Mucosa of descending colon (tissue), 3 donors: Measurements from ENCODE around the gene SOX13. TPM values are rescaled to one million over a fixed set of nuclear protein-coding genes. Genes with fewer than 3 reads are reported as not detected.

Experiments used
- ATAC-seq: fragments of 200-7000 bp; cut with Tn5 transposase; one replicate; pipeline ENCODE4 v1.9.1; 2020; ENCODE audit warnings: mild to moderate bottlenecking, moderate library complexity
- DNase-seq, 3 donors: peaks; one replicate each; pipeline ENCODE4 v3.0.0-alpha.2; 2020
- H3K36me3 ChIP-seq: fragments of 200-600 bp; one replicate; pipeline ENCODE4 v1.8.0; 2021; ENCODE audit warnings: low read depth, mild to moderate bottlenecking
- H3K4me1 ChIP-seq: fragments of 200-600 bp; one replicate; pipeline ENCODE4 v1.8.0; 2021; ENCODE audit warnings: low read depth, mild to moderate bottlenecking
- H3K4me3 ChIP-seq: fragments of 200-600 bp; one replicate; pipeline ENCODE4 v1.8.0; 2021; ENCODE audit warnings: mild to moderate bottlenecking
- H3K9me3 ChIP-seq: fragments of 200-600 bp; one replicate; pipeline ENCODE4 v1.8.0; 2021; ENCODE audit warnings: mild to moderate bottlenecking
- intact Hi-C, 2 donors: fragments of 100-400 bp; cut with DNase I in 1 of 2; cut with micrococcal nuclease in 1 of 2; formaldehyde crosslinking; loops; one replicate each; pipeline versions ENCODE4 v1.11.0 to v1.11.1; 2022; cut with DNase I, micrococcal nuclease
- total RNA-seq, 3 donors: library from RNA; stranded (reverse); fragmentation: NEBNext Ultra II Directional in 2 of 3; extraction: Animal tissue kit (Norgen Biotek cat#: 25700) in 2 of 3; gene quantifications; one replicate each; pipeline versions ENCODE4 v1.2.1 to v1.2.4, GENCODE V29; 2021 to 2023
- TF ChIP-seq, protein P1 (sequence below): fragments of 200-600 bp; IDR thresholded peaks from one replicate; pipeline ENCODE4 v1.8.0; 2022; ENCODE audit warnings: antibody characterized with exemption, mild to moderate bottlenecking
- donor health status: DM: no; HTN: no; CAD: no; lungs with moderate emphysema.
- donor health status: DM: no; HTN: no; CAD: no.
- donor health status: DM: no; HTN: yes; CAD: no.

SOX13 gene
- total RNA-seq, 3 donors from 2014 or later, result 39.8 to 69.2 (median 40.7) TPM

DNA sequence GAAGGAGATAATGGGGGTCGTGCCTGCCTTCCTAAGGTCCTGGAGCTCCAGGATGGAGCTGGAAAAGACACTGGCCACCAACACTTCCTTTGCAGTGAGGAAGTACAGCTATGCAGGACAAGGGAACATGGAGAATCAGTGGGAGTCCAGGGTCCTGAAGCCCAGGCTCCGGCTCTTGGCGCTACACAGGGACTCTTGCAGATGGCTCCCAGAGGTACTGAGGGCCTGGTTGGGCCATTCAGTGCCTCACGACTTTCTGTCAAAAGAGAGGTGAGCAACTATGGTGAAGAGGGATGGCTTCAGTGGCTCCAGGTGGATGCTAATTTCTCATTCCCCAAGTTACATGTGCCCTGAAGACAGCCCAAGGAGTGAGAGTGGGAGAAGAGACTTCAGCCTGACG is 80.8 kb downstream of the SOX13 start:
- H3K4me1 ChIP-seq, result peaks cover 9% of the 10 kb centered on the region
- no peaks in the 10 kb centered on the region for H3K9me3 ChIP-seq
- TF ChIP-seq, protein P1, sequence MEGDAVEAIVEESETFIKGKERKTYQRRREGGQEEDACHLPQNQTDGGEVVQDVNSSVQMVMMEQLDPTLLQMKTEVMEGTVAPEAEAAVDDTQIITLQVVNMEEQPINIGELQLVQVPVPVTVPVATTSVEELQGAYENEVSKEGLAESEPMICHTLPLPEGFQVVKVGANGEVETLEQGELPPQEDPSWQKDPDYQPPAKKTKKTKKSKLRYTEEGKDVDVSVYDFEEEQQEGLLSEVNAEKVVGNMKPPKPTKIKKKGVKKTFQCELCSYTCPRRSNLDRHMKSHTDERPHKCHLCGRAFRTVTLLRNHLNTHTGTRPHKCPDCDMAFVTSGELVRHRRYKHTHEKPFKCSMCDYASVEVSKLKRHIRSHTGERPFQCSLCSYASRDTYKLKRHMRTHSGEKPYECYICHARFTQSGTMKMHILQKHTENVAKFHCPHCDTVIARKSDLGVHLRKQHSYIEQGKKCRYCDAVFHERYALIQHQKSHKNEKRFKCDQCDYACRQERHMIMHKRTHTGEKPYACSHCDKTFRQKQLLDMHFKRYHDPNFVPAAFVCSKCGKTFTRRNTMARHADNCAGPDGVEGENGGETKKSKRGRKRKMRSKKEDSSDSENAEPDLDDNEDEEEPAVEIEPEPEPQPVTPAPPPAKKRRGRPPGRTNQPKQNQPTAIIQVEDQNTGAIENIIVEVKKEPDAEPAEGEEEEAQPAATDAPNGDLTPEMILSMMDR, result no peak
- H3K36me3 ChIP-seq, result no peaks in the 10 kb centered on the region
- intact Hi-C loops, result no loop called here
- DNase-seq, result no peak
- ATAC-seq, result no peak
- no peak overlapping the region for H3K4me3 ChIP-seq

DNA sequence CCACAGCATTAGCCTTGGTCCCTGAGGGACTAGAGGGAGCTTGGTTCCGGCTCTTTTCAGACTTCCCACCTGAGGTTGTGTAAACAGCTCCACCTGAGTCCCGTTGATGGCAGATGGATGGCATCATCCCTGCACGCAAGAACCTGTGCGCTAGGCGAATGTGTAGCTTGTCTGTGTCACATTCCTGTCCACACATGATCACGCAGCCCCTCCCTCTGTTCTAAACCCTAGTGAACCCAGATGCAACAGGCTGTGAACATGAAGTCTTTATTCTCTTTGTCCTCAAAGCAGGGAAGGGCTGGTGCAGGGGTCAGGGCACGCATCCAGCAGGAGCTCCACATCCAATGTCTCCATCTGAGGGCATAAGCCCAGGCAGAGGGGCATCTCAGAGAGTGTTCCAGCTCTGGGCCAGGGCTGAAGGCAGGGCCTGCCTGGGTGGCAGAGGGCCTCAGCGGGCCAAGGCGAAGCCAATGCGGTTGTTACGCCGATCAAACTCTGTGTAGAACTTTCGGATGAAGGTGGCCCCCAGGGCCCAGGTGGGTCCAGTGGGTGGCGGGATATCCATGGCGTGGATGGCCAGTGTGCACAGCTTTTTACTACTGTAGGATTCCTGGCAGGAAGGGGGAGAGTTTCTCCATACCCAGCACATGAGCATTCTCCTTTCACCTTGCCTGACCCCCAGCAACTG is 81.8 kb downstream of the SOX13 start:
- H3K9me3 ChIP-seq, result no peaks in the 10 kb centered on the region
- no peak for DNase-seq
- no peak overlapping the region for H3K4me3 ChIP-seq
- peaks cover 9% of the 10 kb centered on the region for H3K4me1 ChIP-seq
- intact Hi-C loops, result no loop called here
- TF ChIP-seq, protein P1, result no peak
- no peaks in the 10 kb centered on the region for H3K36me3 ChIP-seq
- ATAC-seq, result no peak

DNA sequence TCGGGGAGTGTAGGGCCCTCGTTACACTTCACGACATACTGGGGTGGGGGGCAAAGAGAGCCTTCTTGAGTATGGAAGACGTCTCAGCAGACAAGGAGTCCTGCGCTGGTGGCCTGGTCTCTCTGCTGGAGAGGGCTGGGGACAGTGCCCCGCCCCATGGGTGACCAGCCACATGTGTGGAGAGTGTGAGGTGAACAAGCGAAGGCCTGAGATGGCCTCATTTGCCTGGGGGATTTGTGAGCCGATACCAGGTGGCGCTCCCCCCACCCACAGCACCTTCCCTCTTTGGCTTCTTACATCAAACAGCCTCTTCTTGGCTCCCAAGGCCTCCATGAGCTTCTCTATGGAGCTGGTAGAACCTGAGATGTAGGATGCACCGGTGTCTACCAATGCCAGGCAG is 83.0 kb downstream of the SOX13 start:
- no peak for ATAC-seq
- Histone ChIP-seq H3K4me1 (peaks cover 9% of the 10 kb centered on the region), H3K36me3 (no peaks in the 10 kb centered on the region), H3K9me3 (no peaks in the 10 kb centered on the region), H3K4me3 (no peak overlapping the region)
- intact Hi-C loops, result no loop called here
- TF ChIP-seq, protein P1, result no peak
- DNase-seq, result no peak

DNA sequence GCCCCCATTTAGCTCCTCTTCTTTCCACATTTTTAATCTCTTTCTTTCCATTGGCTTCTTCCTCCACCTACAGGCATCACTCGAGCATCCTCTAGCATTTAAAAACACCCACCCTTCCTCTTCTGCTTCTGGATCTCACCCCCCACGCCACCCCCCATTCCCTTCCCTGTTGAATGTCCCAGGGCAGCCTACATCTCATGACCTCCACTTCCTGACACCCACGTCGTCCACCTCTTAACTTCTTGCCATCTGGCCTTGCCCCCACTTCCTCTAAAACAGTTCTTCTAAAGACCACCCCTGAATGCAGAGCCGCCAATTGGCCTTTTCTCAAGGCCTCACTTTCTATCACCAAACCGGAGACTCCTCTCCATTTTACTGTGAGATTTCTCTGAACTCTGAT is 85.0 kb downstream of the SOX13 start:
- H3K36me3 ChIP-seq, result no peaks in the 10 kb centered on the region
- no peak for ATAC-seq
- intact Hi-C loops, result no loop called here
- TF ChIP-seq, protein P1, result no peak
- no peak overlapping the region for H3K4me3 ChIP-seq
- no peak for DNase-seq
- peaks cover 3% of the 10 kb centered on the region for H3K4me1 ChIP-seq
- no peaks in the 10 kb centered on the region for H3K9me3 ChIP-seq

DNA sequence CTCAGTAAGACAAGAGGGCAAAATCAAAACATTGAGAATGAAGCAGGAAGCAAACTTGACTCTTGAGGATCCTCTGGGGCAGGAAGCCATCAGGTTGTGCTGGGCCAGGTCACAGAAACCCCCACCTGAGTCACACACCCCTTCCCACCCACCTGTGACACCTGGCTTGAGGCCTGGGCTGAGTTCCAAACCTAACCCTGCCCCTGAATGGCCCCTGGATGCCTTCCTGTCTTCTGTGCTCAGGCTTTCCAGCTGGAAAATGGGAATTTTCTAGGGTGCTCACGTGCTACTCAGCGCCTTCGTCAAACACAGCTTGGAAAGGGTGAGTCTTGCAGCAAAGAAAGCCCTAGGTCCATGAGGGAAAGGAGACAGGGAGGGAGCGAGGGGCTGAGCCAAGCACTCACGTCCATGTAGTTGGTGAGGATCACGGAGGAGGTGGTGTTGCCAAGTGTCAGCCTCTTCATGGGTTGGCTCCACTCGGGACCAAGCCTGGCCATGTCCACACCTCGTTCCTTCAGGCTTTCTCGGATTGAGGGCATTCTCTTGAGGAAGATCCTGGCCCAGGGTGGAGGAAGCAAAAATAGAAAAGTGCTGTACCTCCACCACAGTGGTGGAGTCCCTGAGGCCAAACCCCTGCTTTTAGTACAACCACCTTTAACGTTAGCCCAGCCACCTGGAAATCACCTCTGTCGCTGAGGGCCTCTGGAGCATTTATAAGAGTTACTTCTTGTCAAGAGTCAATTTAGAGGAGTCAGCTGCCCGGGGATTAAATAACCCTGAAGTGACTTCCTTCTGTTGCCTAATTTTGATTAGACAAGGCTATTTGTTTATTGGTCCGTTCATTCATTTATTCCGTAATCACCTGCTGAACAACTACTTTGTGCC is 88.9 kb downstream of the SOX13 start:
- DNase-seq (no peak), ATAC-seq (no peak)
- Histone ChIP-seq H3K4me1 (peaks cover 3% of the 10 kb centered on the region), H3K36me3 (no peaks in the 10 kb centered on the region), H3K4me3 (no peak overlapping the region), H3K9me3 (no peaks in the 10 kb centered on the region)
- intact Hi-C loops, result loop anchor here (5.0 kb wide), 2 partner anchors 195 to 200 kb away; partner anchors contain the start of gene PLEKHA6 (in 1 of the 2)
- TF ChIP-seq, protein P1, result no peak
